GM04503 (cell line): ENCODE measurements around the gene KRT3.
"Not testable (repeated sequence)": the region's sequence is repeated elsewhere in the genome, so short reads cannot be mapped to it uniquely, and the experiment has no call there.

Experiments used
- DNase-seq: peaks from one replicate; pipeline ENCODE4 v3.0.0-alpha.2; 2012; ENCODE audit warnings: low read depth

KRT3 gene

DNA sequence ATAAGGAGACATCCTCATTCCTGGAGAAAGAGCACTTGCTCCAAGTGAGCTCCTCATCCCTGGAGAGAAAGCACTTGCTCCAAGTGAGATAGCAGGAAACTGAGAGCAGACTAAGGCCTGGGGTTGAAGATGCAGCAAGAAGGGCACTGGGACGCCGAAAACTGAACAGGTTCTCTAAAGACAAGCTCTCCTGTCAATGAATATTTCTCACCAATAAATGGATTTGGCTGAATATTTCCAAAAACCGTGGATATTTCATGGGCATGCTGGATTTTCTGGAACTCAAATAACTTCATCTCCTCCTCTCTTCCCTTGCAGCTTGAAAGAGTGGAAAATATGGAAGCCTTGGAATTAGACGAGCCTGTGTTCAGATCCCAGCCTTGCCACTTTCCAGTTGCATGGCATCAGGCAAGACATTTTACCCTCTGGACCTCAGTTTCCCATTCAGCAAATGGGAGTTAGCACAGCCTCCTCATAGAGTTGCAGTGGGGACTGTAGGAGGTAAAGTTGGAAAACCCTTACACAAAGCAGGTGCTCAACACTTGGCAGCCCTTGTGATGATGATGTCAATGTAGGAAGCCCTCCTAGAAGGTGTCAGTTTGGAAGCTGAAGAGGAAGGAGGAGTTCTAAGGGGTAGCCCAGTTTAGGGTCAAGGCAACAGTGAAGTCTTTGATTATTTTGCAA is 14.4 kb downstream of the KRT3 start:
- DNase-seq = no peak

- DNase-seq = no peak
Measured at GRCh38 chr12:52779914-52780313, 16.0 kb downstream of the KRT3 start.

DNA sequence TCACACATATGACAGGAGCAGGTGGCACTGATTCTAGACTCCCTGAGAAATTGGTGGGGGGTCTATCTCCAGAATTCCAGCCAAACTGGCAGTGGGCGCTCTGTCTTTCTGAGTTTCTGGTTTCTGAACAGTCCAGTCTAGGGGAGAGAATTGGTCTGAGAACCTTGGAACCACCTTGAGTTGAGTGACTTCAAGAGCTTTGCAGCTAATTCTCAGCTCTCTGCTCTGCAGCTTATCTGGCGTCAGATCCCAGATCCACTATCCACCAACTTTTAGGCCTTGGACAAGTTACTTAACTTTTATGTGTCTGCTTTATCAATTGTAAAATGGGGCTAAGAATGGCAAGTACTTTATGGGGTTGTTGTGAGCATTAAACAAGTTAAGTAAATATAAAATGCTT is 17.1 kb downstream of the KRT3 start:
- DNase-seq = no peak

DNA sequence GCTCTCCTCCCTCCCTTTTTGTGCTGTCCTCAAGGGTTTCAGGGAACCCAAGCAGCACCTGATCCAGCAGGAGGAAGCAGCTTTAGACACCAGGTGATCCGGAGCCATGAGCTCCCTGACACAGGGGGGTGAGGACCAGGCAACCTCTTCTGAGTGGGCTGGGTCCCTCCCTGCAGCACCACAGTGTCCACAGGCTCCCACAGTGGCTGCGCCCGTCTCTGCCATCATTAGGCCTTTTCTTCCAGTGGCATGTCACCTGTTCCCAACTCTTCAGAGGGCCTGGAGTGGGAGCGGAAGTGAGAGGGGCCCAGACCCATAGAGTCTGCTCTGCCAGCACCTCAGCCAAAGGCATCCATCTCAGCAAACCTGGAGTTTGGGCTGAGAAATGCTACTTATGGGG is 18.4 kb downstream of the KRT3 start:
- DNase-seq = no peak

GRCh38 chr12:52776913-52777395 is 19.0 kb downstream of the KRT3 start, which contains the start of gene KRT76:
Gene KRT76 (minus strand): TSS chr12:52777345. CDS start chr12:52777291, 54 bp downstream.
- no peak for DNase-seq

DNA sequence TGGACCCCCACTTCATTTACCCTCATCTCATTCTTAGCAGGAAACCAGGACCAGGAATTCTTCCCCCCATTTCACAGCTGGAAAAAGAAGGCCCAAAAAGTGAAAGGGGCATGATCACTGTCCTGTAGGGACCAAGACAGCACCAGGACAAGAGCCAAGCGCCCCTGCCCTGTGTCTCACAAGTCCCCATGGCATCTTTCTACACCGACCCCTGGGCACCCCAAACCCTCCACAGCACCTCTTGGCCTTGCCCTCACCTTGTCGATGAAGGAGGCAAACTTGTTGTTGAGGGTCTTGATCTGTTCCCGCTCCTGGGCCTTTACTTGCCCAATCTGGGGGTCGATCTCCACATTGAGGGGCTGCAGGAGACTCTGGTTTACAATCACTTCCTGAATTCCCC is 19.5 kb downstream of the KRT3 start:
- DNase-seq = no peak

DNA sequence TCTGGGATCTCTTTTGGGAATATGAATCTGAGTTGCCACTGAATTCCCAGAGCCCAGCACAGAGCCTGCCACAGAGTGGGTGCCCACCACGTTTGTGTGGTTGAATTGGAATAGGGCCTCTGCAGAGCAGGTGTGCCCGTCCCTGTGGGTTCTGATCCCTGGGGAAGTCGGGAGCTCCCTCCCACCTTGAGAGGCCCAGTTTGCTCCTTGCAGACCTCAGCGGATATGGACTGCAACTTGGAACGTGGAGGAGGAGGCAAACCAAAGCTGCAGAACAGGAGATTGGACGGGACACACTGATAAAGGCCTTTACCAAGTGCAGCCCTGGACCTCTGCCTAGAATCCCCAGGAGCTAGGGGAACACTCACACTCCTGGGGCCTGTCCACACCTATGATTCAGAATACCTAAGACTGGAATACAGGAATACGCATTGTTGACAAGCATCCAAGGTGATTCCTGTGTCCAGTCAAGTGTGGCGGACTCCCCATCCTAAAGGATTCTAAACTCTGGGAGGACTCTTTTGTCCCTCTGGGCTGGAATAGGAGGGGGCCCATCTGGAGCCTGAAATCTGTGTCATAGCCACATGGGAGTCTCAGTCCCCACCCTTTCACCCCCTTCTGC is 21.2 kb downstream of the KRT3 start:
- no peak for DNase-seq

DNA sequence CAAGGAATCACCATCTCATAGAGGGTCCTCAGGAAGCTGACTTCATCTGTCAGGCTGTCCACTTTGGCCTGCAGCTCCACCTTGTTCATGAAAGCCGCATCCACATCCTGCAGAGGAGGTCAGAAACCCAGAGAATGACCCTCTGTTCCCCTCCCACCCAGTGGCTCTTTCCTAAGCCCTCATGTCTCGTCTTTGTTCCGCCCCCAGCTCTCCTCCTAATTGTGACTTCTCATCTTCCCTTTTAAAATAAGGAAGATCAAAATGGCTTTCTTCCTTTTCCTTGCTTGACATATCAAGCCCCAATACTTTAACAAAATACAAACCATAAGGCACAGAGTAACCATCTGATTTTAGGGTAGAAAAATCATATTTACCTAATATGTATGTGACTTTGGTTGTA is 23.1 kb downstream of the KRT3 start:
- no peak for DNase-seq

DNA sequence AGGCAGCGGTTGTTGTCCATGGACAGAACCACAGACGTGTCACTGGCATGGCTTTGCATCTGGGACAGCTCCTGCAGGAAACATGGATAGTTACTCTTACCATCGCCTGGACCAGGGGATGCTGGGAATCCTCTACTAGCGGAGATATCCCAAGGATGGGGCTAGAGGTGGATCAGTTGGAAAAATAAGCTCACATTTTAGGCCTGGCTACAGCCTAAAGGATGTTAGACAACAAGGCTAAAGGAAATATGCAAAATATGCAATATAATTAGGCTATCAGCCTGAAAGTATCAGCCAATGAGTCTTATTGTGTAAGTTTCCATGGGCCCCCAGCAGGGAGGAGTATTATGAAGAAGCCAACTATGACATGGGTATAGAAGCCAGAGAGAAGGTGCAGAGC is 23.7 kb downstream of the KRT3 start:
- DNase-seq = no peak

DNA sequence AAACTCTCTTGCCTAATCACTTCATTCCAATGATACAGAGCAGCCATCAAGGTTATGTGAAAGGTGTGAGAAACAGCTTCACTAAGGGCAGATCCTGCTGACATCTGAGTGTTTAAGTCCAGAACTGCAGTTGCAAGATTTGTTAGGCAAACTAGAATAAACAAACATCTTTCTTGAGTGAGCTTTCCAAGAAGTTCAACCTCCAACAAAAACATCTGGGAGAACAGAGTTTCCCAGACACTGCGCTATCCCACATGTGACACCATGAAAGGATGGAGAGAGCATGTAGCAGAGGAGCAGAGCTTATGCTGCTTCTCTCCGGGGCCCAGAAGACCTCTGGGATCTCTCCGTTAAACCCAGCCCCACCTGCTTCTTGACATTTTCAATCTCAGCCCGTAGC is 24.4 kb downstream of the KRT3 start:
- DNase-seq = no peak

- DNase-seq = no peak
Measured at GRCh38 chr12:52771088-52771487, 24.8 kb downstream of the KRT3 start.

- DNase-seq = no peak
Measured at GRCh38 chr12:52769946-52770345, 26.0 kb downstream of the KRT3 start.

- no peak for DNase-seq
Measured at GRCh38 chr12:52769354-52769753, 26.6 kb downstream of the KRT3 start.

- no peak for DNase-seq
Measured at GRCh38 chr12:52768479-52769200, 27.3 kb downstream of the KRT3 start.

DNA sequence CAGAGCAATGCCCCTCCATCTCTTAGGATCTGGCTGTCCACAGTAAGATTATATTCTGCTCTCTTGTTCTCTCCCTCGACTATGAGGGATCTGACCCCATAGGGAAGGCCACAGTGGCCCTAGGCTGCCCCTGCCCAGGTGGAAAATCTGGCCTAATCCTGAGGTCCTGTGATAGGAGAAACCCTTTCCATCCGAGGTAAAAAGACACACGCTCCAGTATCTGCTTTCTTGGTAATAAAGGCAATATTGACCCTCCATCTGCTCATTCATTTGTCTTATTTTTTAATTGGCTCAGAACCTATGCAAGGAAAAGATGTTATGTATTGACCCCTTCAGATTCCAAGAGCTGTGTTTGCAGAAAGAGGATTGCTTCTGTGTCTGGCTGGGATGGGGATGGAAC is 28.5 kb downstream of the KRT3 start:
- DNase-seq = no peak

DNA sequence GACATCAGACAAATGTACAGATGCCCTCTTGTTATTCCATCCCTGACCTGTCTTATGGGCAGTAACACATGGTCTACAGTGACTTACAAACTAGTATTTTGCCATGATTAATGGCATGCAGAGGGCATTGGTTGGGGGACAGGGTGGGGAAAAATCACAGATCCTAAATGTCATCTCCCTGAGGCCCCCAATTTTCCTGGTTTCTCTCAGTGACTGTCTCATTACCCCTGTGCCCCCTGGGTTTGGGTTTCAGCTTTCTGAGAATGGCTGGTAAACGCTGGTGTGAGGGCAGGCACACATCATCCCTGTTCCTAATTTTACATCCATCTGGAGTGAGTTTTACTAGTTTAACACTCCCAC is 28.9 kb downstream of the KRT3 start:
- no peak for DNase-seq

DNA sequence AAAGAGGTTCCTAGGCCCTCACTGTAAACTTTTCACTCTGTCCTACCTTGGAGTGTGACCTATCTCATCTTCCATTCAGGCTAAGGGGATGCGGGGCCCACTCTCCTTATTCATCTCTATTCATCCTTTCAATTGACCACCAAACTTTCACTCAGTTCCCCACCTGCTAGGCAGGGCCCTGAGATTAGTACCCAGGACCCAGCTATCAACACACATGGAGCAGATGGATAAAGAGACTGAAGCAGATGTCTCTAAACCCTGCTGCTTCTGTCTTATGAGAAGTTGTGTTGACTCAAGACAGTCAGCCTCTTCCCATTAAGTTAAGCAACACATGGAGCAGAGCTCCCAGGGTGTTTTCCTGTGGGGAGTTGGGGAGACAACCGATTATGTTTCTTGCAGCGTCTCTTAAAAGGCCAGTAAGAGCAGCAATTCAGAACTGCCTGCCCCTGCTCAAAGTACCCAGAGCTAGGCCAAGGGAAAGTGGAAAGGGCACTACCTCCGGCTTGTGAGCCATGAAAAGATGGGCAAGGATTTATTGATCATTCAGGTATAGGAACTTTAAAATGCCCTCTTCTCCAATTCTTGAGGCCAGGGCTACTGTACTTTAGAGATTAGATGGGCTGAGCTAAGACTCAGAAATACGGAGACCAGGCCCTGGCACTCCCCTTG is 29.4 kb downstream of the KRT3 start:
- no peak for DNase-seq

DNA sequence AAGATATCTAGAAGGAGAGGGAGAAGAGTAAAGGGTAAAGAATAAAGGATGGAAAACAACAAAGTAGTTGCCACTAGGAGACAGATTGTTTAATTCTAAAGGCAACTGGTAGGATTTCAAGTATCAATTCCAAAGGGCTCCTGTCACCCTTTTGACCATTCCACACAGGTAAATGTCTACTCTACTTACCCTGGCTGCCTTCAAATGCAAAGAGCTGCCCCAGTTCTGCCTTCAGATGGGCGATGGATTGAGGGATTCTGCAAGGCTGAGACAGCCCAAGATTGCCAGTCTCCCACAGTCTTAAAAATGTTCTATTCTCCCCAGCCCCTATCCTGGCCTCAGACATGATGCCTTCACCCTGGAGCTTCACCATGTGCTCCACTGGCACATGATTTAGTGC is 30.2 kb downstream of the KRT3 start:
- DNase-seq = no peak

DNA sequence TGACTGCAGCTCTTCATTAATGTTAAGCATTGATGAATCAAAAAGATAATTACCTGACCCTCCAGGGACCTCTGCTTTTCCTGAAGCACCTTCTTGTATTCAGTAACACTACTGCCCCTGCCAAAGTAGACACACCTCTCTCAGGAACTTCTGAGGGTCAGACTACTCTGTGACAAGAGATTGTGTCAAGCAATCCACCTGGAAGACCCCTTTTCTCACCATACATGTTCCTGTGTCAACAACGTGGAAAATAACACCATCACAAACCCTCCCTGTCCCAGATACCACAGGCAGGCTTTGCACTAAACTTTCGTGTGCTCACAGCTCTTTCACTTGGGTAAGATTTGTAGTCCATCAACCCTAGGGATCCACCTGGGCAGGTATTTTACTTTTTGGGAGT is 31.9 kb downstream of the KRT3 start:
- no peak for DNase-seq

GRCh38 chr12:52763036-52763659 is 32.8 kb downstream of the KRT3 start:
- DNase-seq = no peak

DNA sequence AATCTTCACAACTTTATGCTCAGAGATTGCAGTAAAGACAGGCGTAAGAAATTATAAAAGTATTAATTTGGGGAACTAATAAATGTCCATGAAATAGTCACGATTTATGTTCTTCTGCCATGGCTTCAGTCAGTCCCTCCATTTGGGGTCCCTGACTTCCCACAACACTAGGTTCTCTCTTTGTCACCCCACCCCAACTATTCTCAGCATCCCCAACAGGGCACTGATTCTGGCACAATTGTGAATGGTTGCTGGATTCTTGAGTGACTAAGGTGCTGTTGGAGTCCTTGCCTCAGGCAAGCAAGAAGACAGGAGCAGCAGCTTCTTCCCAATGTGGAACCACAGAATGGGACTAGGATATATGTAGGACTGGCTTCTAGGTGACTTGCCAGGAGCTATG is 34.1 kb downstream of the KRT3 start:
- no peak for DNase-seq

- DNase-seq = not testable (repeated sequence)
Measured at GRCh38 chr12:52761218-52761617, 34.7 kb downstream of the KRT3 start.
